Small intestine (tissue), 7 donors: ENCODE measurements around the gene NUF2. TPM values are rescaled to one million over a fixed set of nuclear protein-coding genes. Genes with fewer than 3 reads are reported as not detected.
"Not testable (repeated sequence)": the region's sequence is repeated elsewhere in the genome, so short reads cannot be mapped to it uniquely, and the experiment has no call there.

ENCODE experiments used
- DNase-seq, 2 donors: peaks; one replicate each; pipeline versions ENCODE4 v3.0.0 to v3.0.0-alpha.2; 2013
- FAIRE-seq: peaks from 2 replicates; lab custom pipeline; 2012; peaks lifted over from hg19 to GRCh38; lab: Jason Lieb, UNC
- H3K27ac ChIP-seq, 3 donors: one replicate each; pipeline ENCODE4 v1.5.1; 2013; ENCODE audit warnings: low read length in 2 of 3, mild to moderate bottlenecking in 2 of 3, control low read depth in 1 of 3, inconsistent platforms in 1 of 3, low read depth in 1 of 3, moderate library complexity in 1 of 3
- H3K27me3 ChIP-seq, 3 donors: one replicate each; pipeline ENCODE4 v1.6.1; 2013; ENCODE audit warnings: low read length in 3 of 3, inconsistent platforms in 1 of 3; ENCODE audit not compliant: control insufficient read depth in 3 of 3, insufficient read depth in 3 of 3
- H3K36me3 ChIP-seq, 3 donors: one replicate each; pipeline ENCODE4 v1.6.1; 2013; ENCODE audit warnings: low read length in 3 of 3, inconsistent platforms in 1 of 3, low read depth in 1 of 3, mild to moderate bottlenecking in 1 of 3, moderate library complexity in 1 of 3; ENCODE audit not compliant: control insufficient read depth in 3 of 3, insufficient read depth in 2 of 3
- H3K4me1 ChIP-seq, 3 donors: one replicate each; pipeline ENCODE4 v1.6.1; 2013; ENCODE audit warnings: low read length in 2 of 3, inconsistent platforms in 1 of 3, low read depth in 1 of 3, mild to moderate bottlenecking in 1 of 3, moderate library complexity in 1 of 3; ENCODE audit not compliant: control insufficient read depth in 3 of 3, insufficient read depth in 2 of 3
- H3K4me3 ChIP-seq, 3 donors: one replicate each; pipeline ENCODE4 v1.5.1; 2013; ENCODE audit warnings: low read length in 3 of 3, control low read depth in 1 of 3, inconsistent platforms in 1 of 3, low read depth in 1 of 3, mild to moderate bottlenecking in 1 of 3, moderate library complexity in 1 of 3
- H3K9me3 ChIP-seq, 2 donors: one replicate each; pipeline ENCODE4 v1.6.1; 2013; ENCODE audit warnings: low read depth in 1 of 2, low read length in 1 of 2; ENCODE audit not compliant: control insufficient read depth in 2 of 2, insufficient read depth in 1 of 2
- WGBS, 3 donors: extraction: QIAGEN DNeasy Blood & Tissue Kit; methylation state at CpG; one replicate each; pipeline ENCODE4 v1.1.7; 2013; 5-methylcytosine and 5-hydroxymethylcytosine counted together
- polyA plus RNA-seq, 4 donors: library from polyadenylated mRNA; stranded (reverse) in 3 of 4; unstranded in 1 of 4; fragments of 200-250 nt in 3 of 4; fragments of 120-200 nt in 1 of 4; gene quantifications; one replicate each; pipeline versions ENCODE4 v1.2.1 to v1.2.3, GENCODE V29; 2013
- donor health status: healthy with polysubstance abuse.
- donor health status: control.
- donor health status: control.
- donor health status: Bipolar disorder and iron deficiency.
- donor health status: healthy.

Gene NUF2
- polyA plus RNA-seq, 4 donors = 0.54 to 11.5 (median 5.7) TPM

DNA sequence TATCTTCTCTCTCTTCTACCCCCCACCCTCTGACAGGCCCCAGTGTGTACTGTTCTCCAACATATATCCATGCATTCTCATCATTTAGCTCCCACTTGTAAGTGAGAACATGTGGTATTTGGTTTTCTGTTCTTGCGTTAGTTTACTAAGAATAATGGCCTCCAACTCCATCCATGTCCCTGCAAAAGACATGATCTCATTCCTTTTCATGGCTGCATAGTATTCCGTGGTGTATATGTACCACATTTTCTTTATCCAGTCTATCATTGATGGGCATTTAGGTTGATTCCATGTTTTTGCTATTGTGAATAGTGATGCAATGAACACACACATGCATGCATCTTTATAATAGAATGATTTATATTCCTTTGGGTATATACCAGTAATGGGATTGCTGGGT is 29.6 kb upstream of the NUF2 start:
- not testable (repeated sequence) for H3K27ac ChIP-seq, DNase-seq, H3K36me3 ChIP-seq, H3K4me1 ChIP-seq, H3K27me3 ChIP-seq, H3K9me3 ChIP-seq, FAIRE-seq, H3K4me3 ChIP-seq
- WGBS, 3 donors = 100% methylated on average over 2 of the region's 2 CpGs

DNA sequence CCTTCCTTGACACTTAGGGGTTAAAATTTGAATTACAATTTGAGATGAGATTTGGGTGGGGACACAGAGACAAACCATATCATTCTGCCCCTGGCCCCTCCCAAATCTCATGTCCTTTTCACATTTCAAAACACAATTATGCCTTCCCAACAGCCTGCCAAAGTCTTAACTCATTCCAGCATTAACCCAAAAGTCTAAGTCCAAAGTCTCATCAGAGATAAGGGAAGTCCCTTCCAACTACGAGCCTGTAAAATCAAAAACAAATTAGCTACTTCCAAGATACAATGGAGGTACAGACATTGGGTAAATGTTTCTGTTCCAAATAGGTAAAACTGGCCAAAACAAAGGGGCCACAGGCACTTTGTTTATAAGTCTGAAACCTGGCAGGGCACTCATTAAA is 28.3 kb upstream of the NUF2 start:
- peak in 1 of 2 donors; percentile 4 for DNase-seq
- FAIRE-seq = not testable (repeated sequence)

DNA sequence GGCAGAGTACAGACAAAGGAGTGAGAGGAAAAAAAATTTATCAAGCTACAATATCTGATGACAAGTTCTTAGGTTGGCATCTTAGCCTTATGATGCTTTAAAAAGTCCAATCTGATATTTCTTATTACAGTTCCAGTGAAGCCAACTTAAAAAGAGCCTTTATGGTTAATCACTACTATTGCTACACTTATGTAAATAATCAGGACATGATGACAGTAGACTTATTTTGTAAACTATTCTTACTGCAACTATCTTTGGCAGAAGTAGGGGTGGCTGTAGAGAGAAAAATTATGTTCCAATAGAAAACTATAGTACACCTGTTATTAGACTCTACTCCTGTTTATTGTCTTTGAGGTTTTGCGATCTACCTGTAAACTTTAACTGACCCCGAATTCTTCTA is 25.8 kb upstream of the NUF2 start:
- Histone ChIP-seq H3K27ac (no peak overlapping the region), H3K4me3 (no peak overlapping the region), H3K9me3 (peaks cover 0 to 6% of the 10 kb centered on the region in 2 donors), H3K36me3 (peaks cover 0 to 6% (median 0%) of the 10 kb centered on the region in 3 donors), H3K27me3 (no peaks in the 10 kb centered on the region), H3K4me1 (no peaks in the 10 kb centered on the region)
- WGBS, 3 donors = 96 to 99% (median 97%) methylated on average over 2 of the region's 2 CpGs
- no peak for DNase-seq
- FAIRE-seq = no peak

More for the DNA sequence above, 28.3 kb upstream of the NUF2 start:
- 28 to 61% (median 39%) methylated on average over 1 of the region's 1 CpG for WGBS, 3 donors
- not testable (repeated sequence) for H3K9me3 ChIP-seq, H3K4me3 ChIP-seq, H3K27ac ChIP-seq, H3K36me3 ChIP-seq, H3K4me1 ChIP-seq, H3K27me3 ChIP-seq

DNA sequence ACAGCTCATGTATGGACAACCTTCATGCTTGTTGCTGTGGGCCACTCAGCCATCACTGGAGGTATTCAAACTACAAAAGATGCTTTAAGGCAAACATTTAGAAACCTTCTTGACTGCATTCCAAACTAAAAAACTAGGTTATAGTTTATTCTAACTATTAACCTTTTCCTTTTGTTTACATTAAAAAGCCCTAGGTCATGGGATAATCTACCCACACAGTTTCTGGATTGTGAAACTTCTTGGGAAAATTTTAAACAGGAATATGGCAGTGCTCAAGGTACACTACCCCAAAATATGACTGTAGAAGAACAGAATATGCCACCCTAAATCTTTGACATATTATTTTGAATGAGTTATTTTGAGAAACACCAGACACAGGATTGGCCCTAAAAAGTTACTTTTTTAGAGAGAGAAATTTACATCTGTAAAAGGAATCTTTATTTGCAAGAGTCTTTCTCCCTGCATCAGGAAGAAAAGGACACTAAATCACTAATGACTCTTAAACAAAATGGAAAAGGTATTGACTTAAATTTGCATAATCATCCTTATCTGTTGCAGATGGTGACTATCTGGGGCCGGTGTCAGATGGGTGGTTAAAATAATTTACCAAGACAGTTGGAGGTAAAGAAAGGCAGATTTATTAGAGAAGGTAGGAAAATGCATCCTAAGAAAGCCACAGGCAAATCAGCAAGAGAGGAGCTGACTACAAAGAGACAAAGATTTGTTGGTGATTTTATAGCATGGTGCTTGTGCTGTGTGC is 25.1 kb upstream of the NUF2 start:
- H3K9me3 ChIP-seq = peaks cover 0 to 6% of the 10 kb centered on the region in 2 donors
- 77 to 82% (median 80%) methylated on average over 1 of the region's 1 CpG for WGBS, 3 donors
- no peak for FAIRE-seq

DNA sequence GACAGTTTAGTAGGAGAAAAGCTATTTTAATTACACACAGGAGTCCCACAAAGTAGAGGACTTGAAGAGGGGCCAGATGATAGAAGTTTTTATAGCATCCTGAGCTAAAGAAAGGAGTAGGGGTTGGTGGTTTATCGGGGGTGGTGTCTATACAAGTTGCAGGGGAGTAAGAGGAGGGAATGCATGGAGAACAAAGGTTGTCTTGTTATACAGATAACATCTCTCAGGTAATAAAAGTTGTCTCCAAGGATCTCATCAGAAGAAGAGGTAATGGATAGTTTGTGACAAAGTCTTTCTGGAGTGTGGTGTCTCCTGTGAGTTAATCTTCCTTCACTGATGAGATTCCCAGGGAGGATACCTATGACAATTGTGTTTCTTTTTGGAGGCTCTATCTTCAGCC is 23.4 kb upstream of the NUF2 start:
- H3K9me3 ChIP-seq = peaks cover 0 to 6% of the 10 kb centered on the region in 2 donors
- FAIRE-seq (no peak), DNase-seq (no peak)
- H3K36me3 ChIP-seq = peaks cover 0 to 6% (median 0%) of the 10 kb centered on the region in 3 donors
- 25 to 47% (median 45%) methylated on average over 1 of the region's 1 CpG for WGBS, 3 donors
- H3K27ac ChIP-seq = no peak overlapping the region
- no peaks in the 10 kb centered on the region for H3K27me3 ChIP-seq
- H3K4me3 ChIP-seq = no peak overlapping the region
- no peaks in the 10 kb centered on the region for H3K4me1 ChIP-seq

More for the DNA sequence above, 25.1 kb upstream of the NUF2 start:
- Histone ChIP-seq H3K4me1 (no peaks in the 10 kb centered on the region), H3K4me3 (no peak overlapping the region), H3K27me3 (no peaks in the 10 kb centered on the region), H3K27ac (no peak overlapping the region), H3K36me3 (peaks cover 0 to 6% (median 0%) of the 10 kb centered on the region in 3 donors)
- no peak for DNase-seq

DNA sequence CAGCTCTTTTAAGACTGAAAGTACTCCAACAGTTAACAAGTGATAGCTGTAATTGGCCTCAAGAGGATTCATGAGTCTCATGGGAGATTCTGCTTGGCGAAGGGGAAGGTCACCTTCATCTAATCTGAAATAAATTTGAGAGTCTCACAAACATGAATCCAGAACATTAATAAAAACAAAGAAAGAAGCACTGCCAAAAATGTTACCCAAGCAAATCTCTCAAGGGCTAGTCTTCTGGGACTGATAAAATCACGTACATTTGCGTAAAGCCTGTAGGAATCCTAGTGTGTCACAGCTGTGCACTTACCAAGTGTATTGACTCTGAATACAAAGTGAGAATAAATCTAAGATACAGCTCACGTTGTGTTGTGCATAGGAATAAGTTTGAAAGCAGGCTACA is 21.2 kb upstream of the NUF2 start:
- Histone ChIP-seq H3K27me3 (no peaks in the 10 kb centered on the region), H3K9me3 (no peaks in the 10 kb centered on the region), H3K4me3 (no peak overlapping the region), H3K4me1 (no peaks in the 10 kb centered on the region), H3K27ac (no peak overlapping the region), H3K36me3 (peaks cover 0 to 5% (median 0%) of the 10 kb centered on the region in 3 donors)
- FAIRE-seq = no peak
- 87 to 95% (median 92%) methylated on average over 4 of the region's 4 CpGs for WGBS, 3 donors
- DNase-seq = no peak

DNA sequence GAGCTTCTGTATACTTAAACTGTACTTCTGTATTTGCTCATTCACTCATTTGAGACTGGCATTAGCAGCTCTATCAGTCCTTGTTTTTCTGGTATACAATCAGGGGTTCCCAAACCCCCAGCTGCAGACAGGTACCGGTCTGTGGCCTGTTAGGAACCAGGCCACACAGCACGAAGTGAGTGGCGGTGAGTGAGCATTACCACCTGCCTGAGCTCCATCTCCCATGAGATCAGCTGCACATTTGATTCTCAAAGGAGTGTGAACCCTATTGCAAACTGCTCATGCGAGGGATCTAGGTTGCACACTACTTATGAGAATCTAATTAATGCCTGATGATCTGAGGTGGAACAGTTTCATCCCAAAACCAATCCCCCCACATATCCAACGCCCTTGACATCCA is 18.2 kb upstream of the NUF2 start:
- Histone ChIP-seq H3K27ac (no peak overlapping the region), H3K9me3 (no peaks in the 10 kb centered on the region), H3K27me3 (no peaks in the 10 kb centered on the region), H3K4me3 (no peak overlapping the region), H3K4me1 (no peaks in the 10 kb centered on the region), H3K36me3 (peaks cover 0 to 5% (median 0%) of the 10 kb centered on the region in 3 donors)
- WGBS, 3 donors = 90 to 93% (median 92%) methylated on average over 5 of the region's 5 CpGs
- DNase-seq (no peak), FAIRE-seq (no peak)

DNA sequence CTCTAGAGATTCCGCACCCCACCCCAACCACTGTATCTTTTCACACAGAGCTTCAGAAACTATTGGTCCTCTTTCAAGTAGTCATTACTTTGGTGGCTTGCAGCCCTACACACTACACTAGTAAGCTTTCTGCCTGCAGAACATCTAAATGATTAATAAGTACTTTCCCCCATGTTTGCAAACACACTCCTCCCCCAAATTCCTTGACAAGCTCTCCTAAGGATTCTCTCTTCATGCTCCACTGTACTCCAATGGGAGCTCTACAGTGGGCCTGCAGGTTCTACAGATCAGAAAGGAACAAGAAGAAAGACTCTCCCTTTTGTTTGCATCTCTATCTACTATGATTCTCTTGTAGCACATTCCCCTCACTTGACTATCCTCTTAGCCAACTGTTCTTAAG is 16.3 kb upstream of the NUF2 start:
- Histone ChIP-seq H3K9me3 (no peaks in the 10 kb centered on the region), H3K4me1 (no peaks in the 10 kb centered on the region), H3K27ac (no peak overlapping the region), H3K36me3 (peaks cover 0 to 5% (median 0%) of the 10 kb centered on the region in 3 donors), H3K27me3 (no peaks in the 10 kb centered on the region), H3K4me3 (no peak overlapping the region)
- no peak for DNase-seq
- WGBS, 3 donors = 96 to 100% (median 100%) methylated on average over 1 of the region's 1 CpG
- no peak for FAIRE-seq
